Activated gamma-delta T cell treated with anti-CD3 and anti-CD28 coated beads, Interleukin-2, amount 50 U/mL, for 16 hours (primary cell): ENCODE data around the gene MLST8.
A peak's percentile ranks its signal among the peaks of the same experiment; 100 is the strongest.

Source experiments
- DNase-seq: peaks from one replicate; pipeline ENCODE4 v3.0.0-alpha.2; 2020; ENCODE audit warnings: low read depth

The MLST8 gene, protein sequence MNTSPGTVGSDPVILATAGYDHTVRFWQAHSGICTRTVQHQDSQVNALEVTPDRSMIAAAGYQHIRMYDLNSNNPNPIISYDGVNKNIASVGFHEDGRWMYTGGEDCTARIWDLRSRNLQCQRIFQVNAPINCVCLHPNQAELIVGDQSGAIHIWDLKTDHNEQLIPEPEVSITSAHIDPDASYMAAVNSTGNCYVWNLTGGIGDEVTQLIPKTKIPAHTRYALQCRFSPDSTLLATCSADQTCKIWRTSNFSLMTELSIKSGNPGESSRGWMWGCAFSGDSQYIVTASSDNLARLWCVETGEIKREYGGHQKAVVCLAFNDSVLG

DNA sequence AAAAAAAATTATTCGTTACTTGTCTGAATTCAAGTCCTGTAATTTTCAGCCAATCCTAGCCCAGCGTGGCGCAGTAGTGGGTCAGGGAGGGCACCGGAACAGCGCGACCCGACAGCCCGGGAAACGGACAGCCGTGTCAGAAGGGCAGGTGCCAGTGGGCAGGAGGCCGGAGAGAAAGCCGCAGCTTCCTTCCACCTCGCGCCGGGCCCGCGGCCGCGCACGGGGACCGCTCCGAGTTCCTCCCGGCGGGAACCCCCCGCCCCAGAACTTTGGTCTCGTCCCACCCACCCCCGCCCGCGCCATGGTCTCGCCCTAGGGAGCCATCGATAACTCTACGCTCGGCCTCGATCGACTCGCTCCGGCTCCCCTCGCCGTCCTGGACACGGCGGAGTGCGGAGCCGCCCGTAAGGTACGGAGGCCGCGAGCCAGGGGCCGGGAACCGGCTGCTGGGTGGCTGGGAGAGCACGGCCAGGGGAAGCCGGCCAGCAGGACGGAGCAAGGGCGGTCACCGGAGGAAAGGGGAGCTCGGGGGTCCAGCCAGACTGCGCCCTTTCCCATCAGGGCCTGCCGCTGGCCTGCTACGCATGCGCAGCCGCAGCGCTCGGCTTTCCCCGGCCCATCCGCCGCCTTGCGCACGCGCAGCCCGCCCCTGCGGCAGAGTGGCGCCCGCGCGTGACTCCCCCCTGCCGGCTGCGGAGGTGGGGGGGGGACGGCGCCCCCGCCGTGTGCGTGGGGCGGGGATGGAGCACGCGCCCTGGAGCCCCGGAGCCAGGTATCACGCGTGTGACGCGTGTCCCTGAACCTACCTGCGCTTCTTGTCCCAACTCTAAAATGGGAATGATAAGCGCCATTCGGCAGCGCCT is at the start of gene MLST8:
Gene MLST8 (plus strand): TSS at position 351 of the 863 bp plus-strand sequence. CDS start 632 bp downstream, outside the sequence.
- peak; percentile 81 for DNase-seq

DNA sequence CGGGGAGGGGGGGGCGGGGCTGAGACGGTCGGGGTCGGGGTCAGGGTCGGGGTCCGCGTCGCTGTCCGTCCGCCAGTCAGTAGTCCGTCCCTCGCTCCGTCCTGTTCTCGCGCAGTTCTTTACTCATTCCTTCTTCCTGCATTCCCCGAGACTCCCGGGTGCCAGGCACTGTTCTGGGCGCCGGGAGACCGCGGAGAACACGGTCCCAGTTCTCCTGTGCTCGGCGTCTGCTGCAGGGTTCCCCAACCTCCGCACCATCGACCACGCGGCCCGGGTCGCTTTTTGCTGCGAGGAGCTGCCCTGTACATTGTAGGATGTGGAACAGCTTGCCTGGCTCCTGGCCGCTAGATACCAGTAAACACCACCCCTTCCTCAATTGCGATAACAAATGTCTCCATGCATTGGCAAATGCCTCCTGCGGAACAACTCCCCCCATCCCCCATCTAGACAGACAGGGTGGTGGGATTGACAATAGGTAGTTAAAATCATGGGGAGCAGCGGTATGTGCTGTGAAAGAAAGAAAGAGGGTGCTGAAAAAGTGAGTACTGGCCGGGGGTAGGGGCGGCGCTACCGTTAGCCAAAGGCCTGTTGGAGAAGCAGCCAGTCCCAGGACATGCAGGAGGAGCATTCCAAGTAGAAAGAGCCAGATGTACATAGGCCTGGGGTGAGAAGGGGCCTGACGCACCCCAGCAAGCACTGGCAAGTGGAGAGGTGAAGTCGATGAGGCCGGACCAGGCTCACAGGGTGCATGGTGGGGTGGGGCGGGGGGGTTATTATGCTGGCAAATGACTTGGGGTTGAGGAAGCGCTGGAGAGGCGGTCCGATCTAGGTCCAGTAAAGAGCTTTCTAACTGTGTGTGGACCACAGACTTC is 49.0 kb upstream of the MLST8 start:
- no peak for DNase-seq

DNA sequence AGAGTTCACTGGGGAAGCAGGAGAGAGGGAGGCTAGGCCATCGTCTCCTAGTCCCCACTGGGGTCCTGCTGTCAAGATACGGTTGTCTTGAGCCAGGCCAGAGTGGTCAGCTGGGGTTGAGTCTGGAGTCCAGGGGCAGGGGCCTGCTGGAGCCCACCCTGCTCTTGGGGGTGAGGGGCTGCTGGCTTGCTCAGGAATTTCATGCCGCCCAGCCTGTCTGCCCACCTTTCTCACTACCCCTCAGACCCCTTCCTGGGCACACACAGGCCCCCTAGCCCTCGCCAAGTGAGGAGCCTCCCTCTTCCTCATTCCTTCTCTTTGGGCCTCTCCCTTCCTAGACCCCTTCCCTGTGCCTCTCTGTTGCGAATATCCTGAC is 48.4 kb upstream of the MLST8 start:
- DNase-seq: no peak

DNA sequence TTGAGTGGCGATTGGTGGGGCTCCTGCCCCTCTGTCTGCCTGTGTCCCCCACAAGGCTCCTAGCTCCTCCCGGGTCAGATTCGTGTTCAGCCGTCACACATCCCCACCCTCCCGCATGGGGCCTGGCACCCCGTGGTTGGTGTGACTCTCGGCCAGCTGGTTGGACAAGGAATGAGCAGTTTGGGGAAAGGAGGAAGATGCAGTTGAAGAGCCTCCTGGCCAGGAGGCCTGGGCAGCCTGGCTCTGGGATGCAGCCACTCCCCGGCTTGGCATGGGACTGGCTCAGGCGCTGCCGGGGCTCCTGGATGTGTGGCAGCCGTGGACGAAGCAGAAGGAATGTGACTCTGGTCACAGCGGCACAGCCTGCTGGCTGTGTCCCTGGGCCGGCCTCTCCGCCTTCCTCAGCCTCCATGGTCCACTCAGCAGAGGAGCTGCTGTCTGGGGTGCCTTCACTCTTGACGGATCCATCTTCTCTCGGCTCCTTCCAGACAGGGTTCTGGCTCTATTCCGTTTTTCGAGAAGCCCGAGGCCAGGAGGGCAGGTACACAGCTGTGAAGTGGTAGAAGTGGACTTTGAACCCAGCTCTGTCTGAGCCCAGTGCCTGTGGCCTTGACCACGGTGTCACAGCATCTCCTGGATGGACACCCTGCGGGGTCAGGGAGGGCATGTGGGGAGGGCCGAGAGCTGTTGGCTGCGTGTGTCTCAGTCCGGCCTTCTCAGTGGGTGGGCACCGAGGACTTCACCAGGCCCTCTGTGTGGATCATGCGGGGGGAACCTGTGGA is 47.6 kb upstream of the MLST8 start:
- DNase-seq: no peak

DNA sequence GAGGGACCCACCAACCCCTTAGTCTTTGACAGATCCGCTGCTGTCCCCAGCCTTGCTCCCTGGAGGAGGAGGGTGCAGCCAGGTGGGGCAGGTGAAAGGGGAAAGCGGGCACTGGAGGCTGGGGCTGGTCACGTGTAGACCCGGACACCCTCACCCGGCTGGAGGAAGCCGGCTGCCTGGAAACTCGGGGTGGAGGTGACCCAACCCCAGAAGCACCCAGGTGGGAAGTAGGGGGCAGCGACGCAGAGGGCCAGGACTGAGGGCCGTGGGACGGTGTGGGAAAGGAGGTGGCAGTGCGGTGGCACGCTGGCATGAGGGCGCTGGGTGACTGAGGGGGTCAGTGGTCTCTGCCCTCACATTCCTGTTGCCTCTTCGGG is 47.0 kb upstream of the MLST8 start:
- no peak for DNase-seq

DNA sequence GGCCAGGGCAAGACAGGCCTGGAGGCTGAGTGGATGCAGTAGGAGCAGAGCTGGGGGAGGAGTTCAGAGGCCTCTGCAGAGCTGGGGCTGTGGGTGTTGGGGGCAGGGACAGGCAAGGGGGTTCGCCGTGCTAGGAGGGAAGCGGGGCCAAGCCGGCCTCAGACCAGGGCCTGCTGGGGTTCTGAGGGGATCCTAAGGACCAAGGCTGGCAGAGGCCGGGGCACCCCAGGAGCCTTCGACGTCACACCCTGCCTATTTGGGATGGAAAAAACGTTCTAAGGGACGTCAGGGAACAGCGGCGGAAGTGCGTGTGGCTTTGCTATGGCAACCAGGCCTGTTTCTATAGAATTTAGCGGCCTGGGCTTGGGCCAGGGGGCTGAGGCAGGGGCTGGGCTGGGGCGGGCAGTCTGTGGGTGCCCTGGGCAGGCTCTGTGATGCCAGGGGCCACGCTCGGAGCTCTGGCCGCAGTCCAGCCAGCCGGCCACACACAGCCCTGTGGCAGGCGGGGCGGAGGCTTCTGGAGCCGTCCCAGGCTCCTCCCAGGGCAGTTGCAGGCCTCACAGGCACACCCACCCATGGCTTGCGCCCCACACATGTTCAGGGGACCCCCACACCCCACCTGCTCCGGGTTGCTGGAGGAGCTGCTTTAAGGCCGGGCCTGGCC is 45.9 kb upstream of the MLST8 start:
- DNase-seq: no peak

DNA sequence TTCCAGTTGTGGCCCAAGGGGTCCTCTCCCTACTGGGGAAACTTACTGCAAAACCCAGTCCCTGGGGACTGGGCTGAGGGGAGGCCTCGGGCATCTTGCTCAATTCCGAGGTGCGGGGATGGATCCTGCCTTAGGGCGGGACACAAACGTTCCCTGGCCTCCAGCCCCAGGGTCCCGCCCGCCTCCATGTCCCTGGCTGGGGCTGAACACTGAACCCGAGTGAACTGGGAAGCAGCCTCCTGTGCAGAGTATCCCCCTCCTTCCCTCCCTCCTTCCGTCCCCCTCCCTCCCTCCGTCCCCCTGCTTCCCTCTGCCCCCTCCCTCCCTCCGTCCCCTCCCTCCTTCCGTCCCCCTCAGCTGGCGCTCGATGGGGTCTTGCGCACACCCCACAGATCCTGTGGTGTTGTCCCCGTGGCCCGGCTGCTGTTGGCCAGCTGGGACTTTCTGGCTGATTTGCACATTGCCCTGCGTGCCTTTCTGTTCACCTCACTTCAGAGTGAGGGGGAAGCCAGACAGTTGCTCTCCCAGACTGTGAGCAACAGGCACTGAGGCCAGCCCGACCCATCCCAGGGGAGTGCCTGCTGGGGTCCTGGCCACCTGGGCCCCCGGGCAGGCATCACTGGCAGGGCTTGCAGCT is 44.2 kb upstream of the MLST8 start:
- no peak for DNase-seq

DNA sequence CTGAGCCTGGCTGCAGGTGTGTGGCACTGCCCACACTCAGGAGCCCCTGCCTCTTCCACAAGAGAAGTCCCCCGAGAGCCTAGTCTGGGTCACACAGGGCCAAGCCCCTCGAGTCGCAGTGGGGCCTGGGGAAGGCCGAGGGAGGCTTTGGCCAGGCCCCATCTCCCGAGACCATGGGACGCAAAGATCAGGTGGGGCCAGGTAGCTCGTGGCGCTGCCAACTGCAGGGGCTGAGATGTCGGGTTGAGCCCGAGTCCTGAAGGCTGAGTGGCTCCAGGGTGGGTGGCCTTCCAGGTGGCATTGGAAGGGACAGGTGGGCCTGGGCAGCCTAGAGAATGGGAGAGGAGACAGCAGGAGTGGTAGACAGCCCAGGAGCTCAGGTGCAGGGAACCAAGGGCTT is 43.3 kb upstream of the MLST8 start:
- DNase-seq: no peak

DNA sequence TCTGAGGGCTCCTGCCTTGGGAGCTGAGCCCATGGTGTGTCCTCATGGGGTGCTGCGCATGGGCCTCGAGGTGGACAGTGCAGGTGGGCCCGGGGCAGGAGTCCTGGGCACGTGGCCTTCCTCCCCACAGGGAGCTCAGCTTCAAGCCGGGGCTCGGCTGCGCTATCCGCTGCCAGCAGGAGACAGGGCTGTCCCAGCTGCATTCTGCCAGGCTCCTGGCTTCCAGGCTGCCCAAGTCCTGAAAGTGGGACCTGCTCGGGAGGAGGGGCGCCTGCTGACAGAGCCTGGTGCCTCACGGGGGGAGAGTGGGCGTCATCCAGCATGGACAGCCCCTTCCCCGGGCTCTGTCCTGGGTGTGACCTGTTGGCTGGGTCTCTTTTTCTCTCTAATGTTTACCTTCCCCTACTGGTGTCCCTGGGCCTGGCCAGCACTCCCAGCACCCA is 42.6 kb upstream of the MLST8 start:
- DNase-seq: no peak

DNA sequence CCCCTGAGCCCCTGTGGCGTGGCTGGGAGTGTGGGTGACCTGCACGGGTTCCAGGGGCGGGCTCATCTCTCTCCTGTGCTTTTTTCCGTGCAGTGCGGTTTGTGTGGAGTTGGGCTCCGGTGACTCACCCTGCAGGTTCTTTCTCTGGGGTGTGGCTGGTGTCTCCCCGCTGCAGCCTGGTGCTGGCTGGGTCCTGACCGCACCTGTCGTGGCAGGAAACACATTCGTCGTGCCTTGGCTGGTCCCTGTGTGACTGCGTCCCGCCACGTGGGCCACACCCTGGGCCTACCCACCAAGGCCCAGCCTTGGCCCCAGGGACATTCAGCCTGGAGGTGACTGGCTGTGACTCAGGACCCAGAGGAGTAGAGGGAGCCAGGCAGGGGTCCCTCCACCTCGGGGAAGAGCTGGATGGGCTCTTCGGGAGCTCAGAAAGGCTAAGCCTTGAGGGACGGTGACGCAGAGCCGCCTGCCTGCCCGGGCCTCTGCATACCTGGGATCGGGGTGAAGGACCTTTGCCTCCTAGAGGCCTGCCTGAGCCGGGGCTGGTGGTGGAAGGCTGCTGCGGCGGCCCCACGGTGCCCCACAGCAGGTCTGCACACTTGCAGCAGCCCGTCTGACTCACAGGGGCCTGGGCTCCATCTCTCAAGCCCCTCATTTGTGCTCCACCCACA is 41.9 kb upstream of the MLST8 start:
- no peak for DNase-seq

DNA sequence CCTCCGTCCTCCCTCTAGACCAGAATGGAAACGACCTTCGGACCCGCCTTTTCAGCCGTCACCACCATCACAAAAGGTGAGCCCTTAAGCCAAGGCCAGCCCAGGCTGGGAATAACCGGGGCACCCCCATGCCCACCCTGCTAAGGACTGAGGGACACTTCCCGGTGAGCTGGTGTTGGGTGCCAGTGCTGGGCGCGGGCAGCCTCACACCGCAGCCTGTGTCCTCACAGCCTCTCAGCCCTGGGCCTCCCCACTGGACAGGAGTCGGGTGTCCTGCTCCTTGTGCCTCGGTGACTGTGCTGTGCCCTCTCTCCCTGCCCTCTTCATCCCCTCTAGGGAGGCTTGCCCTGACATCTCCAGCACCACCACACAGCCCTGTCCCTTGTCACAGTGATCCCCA is 39.4 kb upstream of the MLST8 start:
- DNase-seq: no peak

DNA sequence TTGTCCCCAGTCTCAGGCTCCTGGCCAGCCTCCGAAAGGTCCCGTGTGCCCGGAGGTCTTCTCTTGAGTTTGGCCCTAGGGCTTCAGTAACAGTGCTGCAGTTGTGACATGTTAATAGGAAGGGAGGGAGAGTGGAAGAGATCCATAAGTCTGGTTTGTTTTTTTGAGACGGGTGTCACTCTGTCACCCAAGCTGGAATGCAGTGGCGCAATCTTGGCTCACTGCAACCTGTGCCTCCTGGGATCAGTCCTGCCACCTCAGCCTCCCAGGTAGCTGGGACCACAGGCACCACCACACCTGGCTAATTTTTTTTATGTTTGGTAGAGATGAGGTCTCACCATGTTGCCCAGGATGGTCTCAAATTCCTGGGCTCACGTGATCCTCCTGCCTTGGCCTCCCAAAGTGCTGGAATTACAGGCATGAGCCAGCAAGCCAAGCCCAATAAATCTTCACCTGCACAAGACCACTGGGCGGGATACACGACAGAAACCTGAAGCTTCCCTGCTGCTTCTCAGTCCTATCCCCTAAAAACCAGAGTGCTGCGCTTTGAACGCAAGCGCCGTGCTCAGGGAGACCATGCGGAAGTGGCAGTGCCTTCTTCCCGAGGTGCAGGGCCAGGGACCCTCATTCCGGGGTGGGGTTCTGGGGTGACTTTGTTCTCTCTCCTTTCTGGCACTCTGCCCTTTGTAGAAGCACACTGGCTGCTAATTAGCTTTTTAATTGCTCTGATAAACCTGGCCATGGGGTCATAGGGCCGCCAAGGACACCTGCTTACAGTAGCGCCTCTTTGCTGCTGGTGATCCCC is 38.8 kb upstream of the MLST8 start:
- DNase-seq: no peak

DNA sequence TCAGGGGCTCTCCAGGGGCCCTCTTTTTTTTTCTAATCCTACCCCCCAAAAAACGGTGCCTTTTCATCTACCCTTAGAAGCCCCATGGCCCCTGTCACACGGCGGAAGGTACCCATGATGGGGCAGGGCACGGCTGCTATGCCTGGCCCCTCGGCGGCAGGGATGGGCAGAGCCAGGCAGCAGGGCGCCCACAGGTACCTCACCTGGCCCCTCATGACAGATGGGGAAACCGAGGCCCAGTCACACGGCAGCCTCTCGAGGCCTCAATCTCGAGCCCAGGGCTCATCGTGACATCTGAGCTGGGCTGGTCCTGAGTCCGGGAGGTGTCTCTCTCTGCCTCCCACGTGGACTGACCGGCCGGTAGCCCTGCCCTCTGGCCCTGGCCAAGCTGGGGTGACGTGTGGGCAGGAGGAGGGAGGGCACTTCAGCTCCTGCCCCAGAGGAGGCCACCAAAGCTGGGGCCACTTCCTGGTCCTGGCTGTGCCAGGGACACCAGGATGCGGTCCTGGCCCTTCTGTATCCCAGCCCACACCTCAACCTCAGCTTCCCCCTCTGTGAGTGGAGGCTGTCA is 38.1 kb upstream of the MLST8 start:
- DNase-seq: no peak

DNA sequence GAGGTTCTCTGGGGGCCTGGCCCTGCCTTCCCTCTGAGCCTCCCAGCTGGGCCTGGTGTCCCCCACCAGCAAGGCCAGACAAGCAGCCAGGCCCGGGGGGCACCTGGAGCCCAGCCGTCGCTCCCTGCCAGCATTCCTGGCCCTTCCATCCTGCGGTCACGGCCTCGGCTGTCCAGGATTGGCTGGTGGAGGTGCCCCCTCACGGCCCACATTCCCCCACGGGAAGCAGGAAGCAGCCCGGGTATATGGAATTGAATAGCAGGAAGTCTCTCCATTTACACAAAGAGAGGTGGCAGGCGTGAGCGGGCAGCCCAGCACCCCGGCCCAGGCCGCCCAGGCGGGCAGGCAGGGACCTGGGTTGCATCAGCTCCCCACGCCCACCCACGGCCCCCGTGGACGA is 35.2 kb upstream of the MLST8 start:
- no peak for DNase-seq

DNA sequence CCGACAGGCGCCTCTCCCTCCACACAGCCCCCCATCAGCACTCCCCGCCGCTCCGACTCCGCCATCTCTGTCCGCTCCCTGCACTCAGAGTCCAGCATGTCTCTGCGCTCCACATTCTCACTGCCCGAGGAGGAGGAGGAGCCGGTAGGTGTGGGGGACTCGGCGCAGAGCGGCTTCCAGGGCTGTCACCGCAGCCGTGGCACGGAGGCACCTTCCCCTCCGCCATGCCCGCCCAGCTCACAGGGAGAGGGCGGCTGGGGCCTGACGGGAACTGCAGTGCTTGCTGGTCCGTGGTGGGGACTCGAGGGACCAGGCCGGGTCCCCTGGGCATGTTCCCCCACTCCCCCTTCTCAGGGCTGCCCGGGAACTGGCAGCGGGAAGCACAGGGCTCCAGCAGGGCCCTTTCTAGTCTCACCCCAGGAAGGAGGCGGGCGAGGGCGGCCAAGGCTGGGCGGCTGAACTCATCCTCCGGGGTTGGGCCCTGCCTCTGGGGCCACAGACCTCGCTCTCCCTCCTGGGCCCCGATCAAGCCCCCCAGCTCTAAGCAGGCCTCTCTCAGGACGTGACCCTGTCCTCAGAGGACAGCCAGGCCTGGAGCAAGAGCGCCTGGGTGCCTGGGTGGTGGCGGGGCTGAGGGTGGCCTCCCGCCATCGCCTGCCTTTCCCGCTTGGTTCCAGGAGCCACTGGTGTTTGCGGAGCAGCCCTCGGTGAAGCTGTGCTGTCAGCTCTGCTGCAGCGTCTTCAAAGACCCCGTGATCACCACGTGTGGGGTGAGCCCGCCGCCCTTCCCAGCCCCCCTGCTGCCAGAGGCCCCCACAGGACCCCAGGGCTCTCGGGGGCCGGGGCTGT is 34.4 kb upstream of the MLST8 start:
- DNase-seq: no peak

DNA sequence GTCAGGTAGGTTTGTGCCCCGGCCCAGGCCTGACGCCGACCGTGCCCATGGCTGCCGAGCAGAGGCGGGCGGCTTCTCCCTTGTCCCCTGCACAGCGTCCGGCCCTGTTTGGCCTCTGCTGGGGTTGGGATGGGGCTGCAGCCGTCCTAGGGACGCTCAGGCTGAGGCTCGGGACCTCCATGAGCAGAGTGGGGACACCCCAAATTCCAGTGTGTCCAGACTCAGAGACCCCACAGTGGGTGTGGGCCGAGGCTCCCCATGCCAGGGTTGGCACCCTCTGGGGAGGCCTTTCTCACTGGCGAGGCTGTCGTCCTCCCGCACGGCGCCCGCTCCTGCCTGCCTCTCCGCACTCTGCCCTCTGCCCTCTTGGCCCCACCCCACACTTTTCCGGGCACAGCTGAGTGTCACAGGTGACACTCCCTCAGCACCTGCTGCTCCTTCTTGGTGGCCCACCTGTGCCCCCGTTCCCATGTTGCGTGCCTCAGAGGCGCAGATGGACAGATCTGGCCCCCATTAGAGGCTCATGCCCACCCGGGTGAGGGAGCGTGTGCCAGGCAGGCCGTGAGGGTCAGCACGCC is 33.6 kb upstream of the MLST8 start:
- DNase-seq: no peak

DNA sequence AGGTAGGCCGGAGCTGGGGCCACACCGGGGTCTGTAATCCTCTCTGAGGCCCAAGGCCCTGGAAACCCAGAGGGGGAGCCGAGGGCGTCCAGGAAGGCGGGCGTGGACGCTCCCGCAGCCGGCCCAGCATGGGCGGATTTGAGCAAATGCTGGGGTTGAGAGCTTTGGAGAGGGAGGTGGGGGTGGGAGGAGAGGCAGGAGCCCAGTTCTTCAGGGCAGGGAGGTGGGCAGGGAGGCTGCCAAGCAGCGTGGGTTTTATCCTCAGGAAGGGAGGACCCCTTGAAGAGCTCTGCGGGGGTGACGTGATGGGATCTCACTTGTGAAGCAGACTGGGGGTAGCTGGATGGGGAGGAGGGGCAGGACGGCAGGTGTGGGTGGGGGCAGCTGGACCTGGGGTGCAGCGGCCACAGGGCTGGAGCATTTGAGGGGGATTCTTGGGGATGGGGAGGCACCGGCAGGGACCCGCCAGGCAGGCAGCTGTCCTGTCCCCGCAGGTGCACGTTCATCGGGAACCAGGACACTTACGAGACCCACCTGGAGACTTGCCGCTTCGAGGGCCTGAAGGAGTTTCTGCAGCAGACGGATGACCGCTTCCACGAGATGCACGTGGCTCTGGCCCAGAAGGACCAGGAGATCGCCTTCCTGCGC is 32.4 kb upstream of the MLST8 start:
- no peak for DNase-seq
